Nephron (organoid): ENCODE measurements around the gene ZNF329.

ENCODE experiments used
- H3K27ac Mint-ChIP-seq, 3 experiments: 2 replicates each; pipeline ENCODE4 v1.8.0; 2020; ENCODE audit warnings: mixed read lengths in 3 of 3, mild to moderate bottlenecking in 2 of 3, moderate library complexity in 1 of 3
- H3K27me3 Mint-ChIP-seq: 2 replicates; pipeline ENCODE4 v1.8.0; 2021; ENCODE audit warnings: low read depth, mild to moderate bottlenecking, moderate library complexity, mixed read lengths
- H3K36me3 Mint-ChIP-seq: 2 replicates; pipeline ENCODE4 v1.8.0; 2020; ENCODE audit warnings: low read depth, mixed read lengths
- H3K4me1 Mint-ChIP-seq: 2 replicates; pipeline ENCODE4 v1.8.0; 2020; ENCODE audit warnings: mixed read lengths
- H3K4me3 Mint-ChIP-seq, 3 experiments: 2 replicates each; pipeline ENCODE4 v1.8.0; 2020; ENCODE audit warnings: mild to moderate bottlenecking in 3 of 3, mixed read lengths in 3 of 3, moderate library complexity in 2 of 3
- H3K9me3 Mint-ChIP-seq: 2 replicates; pipeline ENCODE4 v1.8.0; 2020; ENCODE audit warnings: mixed read lengths
- CTCF ChIP-seq, 3 experiments: fragments of 200-600 bp; sonication (generic); IDR thresholded peaks; one replicate each; pipeline ENCODE4 v1.5.0; 2021; ENCODE audit warnings: antibody characterized with exemption in 3 of 3; ENCODE audit not compliant: unreplicated experiment in 3 of 3

The ZNF329 gene

GRCh38 chr19:58086825-58087710, 63.5 kb downstream of the ZNF329 start:
- no peak overlapping the region for H3K4me3 Mint-ChIP-seq
- H3K27ac Mint-ChIP-seq, result no peak overlapping the region
- H3K27me3 Mint-ChIP-seq, result no peaks in the 10 kb centered on the region
- peaks cover 92% of the 10 kb centered on the region for H3K36me3 Mint-ChIP-seq
- H3K4me1 Mint-ChIP-seq, result no peaks in the 10 kb centered on the region
- TF ChIP-seq CTCF (IDR thresholded peaks at IDR 0.05; ENCODE audit: unreplicated experiment in 3 of 3), result no peak
- peaks cover 58% of the 10 kb centered on the region for H3K9me3 Mint-ChIP-seq

- no peak overlapping the region for H3K27ac Mint-ChIP-seq
- H3K4me1 Mint-ChIP-seq, result no peaks in the 10 kb centered on the region
- H3K9me3 Mint-ChIP-seq, result peaks cover 61% of the 10 kb centered on the region
- H3K4me3 Mint-ChIP-seq, result no peak overlapping the region
- H3K36me3 Mint-ChIP-seq, result peaks cover 92% of the 10 kb centered on the region
- no peaks in the 10 kb centered on the region for H3K27me3 Mint-ChIP-seq
- TF ChIP-seq CTCF (IDR thresholded peaks at IDR 0.05; ENCODE audit: unreplicated experiment in 3 of 3), result no peak
Observed at GRCh38 chr19:58085348-58085875, 65.2 kb downstream of the ZNF329 start.

GRCh38 chr19:58084596-58085347, 65.8 kb downstream of the ZNF329 start:
- Mint-ChIP-seq H3K36me3 (peaks cover 92% of the 10 kb centered on the region), H3K9me3 (peaks cover 61% of the 10 kb centered on the region), H3K4me1 (no peaks in the 10 kb centered on the region), H3K4me3 (no peak overlapping the region), H3K27ac (no peak overlapping the region), H3K27me3 (no peaks in the 10 kb centered on the region)
- no peak for TF ChIP-seq CTCF (IDR thresholded peaks at IDR 0.05; ENCODE audit: unreplicated experiment in 3 of 3)

- Mint-ChIP-seq H3K4me3 (no peak overlapping the region), H3K4me1 (no peaks in the 10 kb centered on the region), H3K9me3 (peaks cover 61% of the 10 kb centered on the region), H3K27me3 (no peaks in the 10 kb centered on the region), H3K36me3 (peaks cover 83% of the 10 kb centered on the region), H3K27ac (no peak overlapping the region)
- no peak for TF ChIP-seq CTCF (IDR thresholded peaks at IDR 0.05; ENCODE audit: unreplicated experiment in 3 of 3)
Observed at GRCh38 chr19:58083021-58083420, 67.6 kb downstream of the ZNF329 start.

GRCh38 chr19:58079792-58080191, 70.8 kb downstream of the ZNF329 start:
- Mint-ChIP-seq H3K27me3 (no peaks in the 10 kb centered on the region), H3K27ac (no peak overlapping the region), H3K4me3 (no peak overlapping the region), H3K36me3 (peaks cover 58% of the 10 kb centered on the region), H3K9me3 (peaks cover 66% of the 10 kb centered on the region), H3K4me1 (no peaks in the 10 kb centered on the region)
- no peak for TF ChIP-seq CTCF (IDR thresholded peaks at IDR 0.05; ENCODE audit: unreplicated experiment in 3 of 3)
